Common myeloid progenitor, CD34-positive (primary cell): Measurements from ENCODE around the gene GGN.
"Not testable (repeated sequence)": the region's sequence is repeated elsewhere in the genome, so short reads cannot be mapped to it uniquely, and the experiment has no call there.

Experiments used
- CTCF ChIA-PET: fragments of 350-600 bp; sonication (Branson Sonifier 250); formaldehyde crosslinking; loops from one replicate; lab custom pipeline; 2021; ENCODE audit warnings: antibody characterized with exemption; lab: Charles Lee
- POLR2A ChIA-PET: fragments of 350-600 bp; sonication (Branson Sonifier 250); formaldehyde crosslinking; loops from one replicate; lab custom pipeline; 2021; ENCODE audit warnings: antibody characterized with exemption; lab: Charles Lee
- DNase-seq, 3 donors: peaks; one replicate each; pipeline versions ENCODE4 v3.0.0 to v3.0.0-alpha.2; 2013
- H3K27ac ChIP-seq, 2 experiments: 1 replicate in 1 of 2; 2 replicates in 1 of 2; pipeline ENCODE4 v1.7.0; 2013; ENCODE audit warnings: inconsistent platforms in 2 of 2, low read length in 2 of 2, mild to moderate bottlenecking in 2 of 2, low read depth in 1 of 2, moderate library complexity in 1 of 2; ENCODE audit not compliant: severe bottlenecking in 2 of 2, insufficient read depth in 1 of 2, poor library complexity in 1 of 2
- H3K27me3 ChIP-seq, 5 experiments: replicated peaks in 2 of 5; 1 replicate in 3 of 5; 2 replicates in 2 of 5; pipeline versions ENCODE4 v1.6.1 to v1.7.0; 2013; ENCODE audit warnings: low read length in 4 of 5, mild to moderate bottlenecking in 2 of 5, moderate library complexity in 2 of 5, inconsistent platforms in 1 of 5; ENCODE audit not compliant: insufficient read depth in 5 of 5, control insufficient read depth in 4 of 5
- H3K36me3 ChIP-seq, 4 experiments: 1 replicate in 2 of 4; 2 replicates in 2 of 4; pipeline versions ENCODE4 v1.6.1 to v1.7.0; 2013; ENCODE audit warnings: low read length in 3 of 4, control low read depth in 1 of 4, mild to moderate bottlenecking in 1 of 4; ENCODE audit not compliant: control insufficient read depth in 4 of 4, insufficient read depth in 4 of 4
- H3K4me1 ChIP-seq, 4 experiments: 1 replicate in 3 of 4; 2 replicates in 1 of 4; pipeline versions ENCODE4 v1.6.1 to v1.7.1; 2013; ENCODE audit warnings: low read length in 3 of 4, mild to moderate bottlenecking in 3 of 4, control low read depth in 1 of 4, inconsistent platforms in 1 of 4, moderate library complexity in 1 of 4; ENCODE audit not compliant: control insufficient read depth in 4 of 4, insufficient read depth in 4 of 4; ENCODE audit errors: control extremely low read depth in 1 of 4
- H3K4me3 ChIP-seq, 7 experiments: 1 replicate in 4 of 7; 2 replicates in 3 of 7; pipeline versions ENCODE4 v1.5.1 to v1.7.0; 2013; ENCODE audit warnings: mild to moderate bottlenecking in 7 of 7, low read length in 6 of 7, moderate library complexity in 6 of 7, inconsistent platforms in 2 of 7, low read depth in 2 of 7, control low read depth in 1 of 7; ENCODE audit not compliant: insufficient read depth in 4 of 7, control insufficient read depth in 1 of 7; ENCODE audit errors: extremely low read depth in 1 of 7
- H3K9me3 ChIP-seq, 5 experiments: 1 replicate in 4 of 5; 2 replicates in 1 of 5; pipeline versions ENCODE4 v1.6.1 to v1.7.1; 2013; ENCODE audit warnings: low read length in 4 of 5, mild to moderate bottlenecking in 2 of 5, inconsistent platforms in 1 of 5, low read depth in 1 of 5, moderate library complexity in 1 of 5; ENCODE audit not compliant: control insufficient read depth in 4 of 5, insufficient read depth in 2 of 5; ENCODE audit errors: control extremely low read depth in 1 of 5
- WGBS: methylation state at CpG from one replicate; pipeline ENCODE4 v1.1.5; 2013; ENCODE audit not compliant: insufficient coverage; 5-methylcytosine and 5-hydroxymethylcytosine counted together

GGN gene

GRCh38 chr19:38412491-38412890 lies 24.7 kb upstream of the GGN start:
- H3K9me3 ChIP-seq: no peaks in the 10 kb centered on the region
- DNase-seq: no peak
- CTCF ChIA-PET: interaction anchor here (1.0 to 2.3 kb wide), 2 partner anchors 10 to 38 kb away, joined by 3 to 4 read pairs; partner anchors contain the start of gene FAM98C
- H3K4me1 ChIP-seq: peaks cover 0 to 5% (median 4%) of the 10 kb centered on the region in 4 experiments
- H3K36me3 ChIP-seq: peaks cover under 1 to 56% (median 9%) of the 10 kb centered on the region in 4 experiments
- H3K4me3 ChIP-seq: no peak overlapping the region
- peak overlapping the region in 1 of 2 experiments; percentile 14 for H3K27ac ChIP-seq
- POLR2A ChIA-PET: interaction anchor here (0.7 kb wide), 1 partner anchor 31 kb away, joined by 3 read pairs; no protein-coding TSS in a partner anchor
- no peaks in the 10 kb centered on the region for H3K27me3 ChIP-seq
- 97% methylated on average over 8 of the region's 8 CpGs for WGBS

- 96% methylated on average over 4 of the region's 5 CpGs for WGBS
- H3K4me3 ChIP-seq, H3K9me3 ChIP-seq, H3K27ac ChIP-seq, DNase-seq, H3K4me1 ChIP-seq, H3K27me3 ChIP-seq: not testable (repeated sequence)
- H3K36me3 ChIP-seq: peaks cover 6 to 54% (median 9%) of the 10 kb centered on the region in 4 experiments
- CTCF ChIA-PET: interaction anchor here (1.0 kb wide), 1 partner anchor 9 kb away, joined by 3 read pairs; the partner anchor contains the start of gene FAM98C
- POLR2A ChIA-PET: interaction anchor here (0.7 kb wide), 1 partner anchor 30 kb away, joined by 3 read pairs; no protein-coding TSS in a partner anchor
Measured at GRCh38 chr19:38411898-38412297, 24.1 kb upstream of the GGN start.

- no peaks in the 10 kb centered on the region for H3K4me1 ChIP-seq
- no peaks in the 10 kb centered on the region for H3K9me3 ChIP-seq
- H3K4me3 ChIP-seq: no peak overlapping the region
- WGBS: 96% methylated on average over 4 of the region's 13 CpGs
- DNase-seq: no peak
- no peaks in the 10 kb centered on the region for H3K27me3 ChIP-seq
- CTCF ChIA-PET: interaction anchor here (1.5 kb wide), 1 partner anchor 13 kb away, joined by 3 read pairs; no protein-coding TSS in a partner anchor
- H3K36me3 ChIP-seq: peaks cover 7 to 53% (median 11%) of the 10 kb centered on the region in 4 experiments
- no peak overlapping the region for H3K27ac ChIP-seq
- POLR2A ChIA-PET: no interaction called here
Measured at GRCh38 chr19:38411041-38411712, 23.3 kb upstream of the GGN start.

GRCh38 chr19:38410407-38410806 lies 22.6 kb upstream of the GGN start:
- H3K27me3 ChIP-seq, H3K4me1 ChIP-seq, H3K9me3 ChIP-seq, H3K4me3 ChIP-seq, DNase-seq, H3K27ac ChIP-seq: not testable (repeated sequence)
- WGBS: 85% methylated on average over 2 of the region's 6 CpGs
- CTCF ChIA-PET: interaction anchor here (1.5 kb wide), 1 partner anchor 14 kb away, joined by 3 read pairs; no protein-coding TSS in a partner anchor
- peaks cover 9 to 55% (median 11%) of the 10 kb centered on the region in 4 experiments for H3K36me3 ChIP-seq
- POLR2A ChIA-PET: interaction anchor here (0.6 kb wide), 1 partner anchor 65 kb away, joined by 5 read pairs; no protein-coding TSS in a partner anchor

GRCh38 chr19:38409631-38410133 lies 21.8 kb upstream of the GGN start:
- WGBS: 96% methylated on average over 7 of the region's 7 CpGs
- POLR2A ChIA-PET: interaction anchor here (0.6 kb wide), 1 partner anchor 64 kb away, joined by 5 read pairs; no protein-coding TSS in a partner anchor
- DNase-seq: no peak
- no peaks in the 10 kb centered on the region for H3K27me3 ChIP-seq
- no peaks in the 10 kb centered on the region for H3K9me3 ChIP-seq
- no peaks in the 10 kb centered on the region for H3K4me1 ChIP-seq
- no peak overlapping the region for H3K4me3 ChIP-seq
- CTCF ChIA-PET: interaction anchor here (1.5 kb wide), 1 partner anchor 15 kb away, joined by 3 read pairs; no protein-coding TSS in a partner anchor
- H3K36me3 ChIP-seq: peaks cover 10 to 54% (median 14%) of the 10 kb centered on the region in 4 experiments
- no peak overlapping the region for H3K27ac ChIP-seq

- peaks cover 5 to 26% (median 12%) of the 10 kb centered on the region in 4 experiments for H3K36me3 ChIP-seq
- DNase-seq: no peak
- no peak overlapping the region for H3K27ac ChIP-seq
- peaks cover 0 to 13% (median 9%) of the 10 kb centered on the region in 4 experiments for H3K4me1 ChIP-seq
- H3K4me3 ChIP-seq: no peak overlapping the region
- H3K9me3 ChIP-seq: no peaks in the 10 kb centered on the region
- peaks cover 0 to 1% (median 0%) of the 10 kb centered on the region in 5 experiments for H3K27me3 ChIP-seq
- CTCF ChIA-PET: interaction anchor here (0.7 to 3.8 kb wide), 5 partner anchors 13 to 39 kb away, joined by 4 to 30 read pairs (median 15); partner anchors contain the start of gene RASGRP4
- WGBS: 100% methylated on average over 4 of the region's 8 CpGs
- POLR2A ChIA-PET: no interaction called here
Measured at GRCh38 chr19:38405276-38405675, 17.4 kb upstream of the GGN start.
